GM21825 (cell line): ENCODE measurements around the gene SNF8.
A peak's percentile ranks its signal among the peaks of the same experiment; 100 is the strongest.

Source experiments
- ATAC-seq: cut with Tn5 transposase; IDR thresholded peaks from one replicate; pipeline ENCODE4 v1.9.1; 2021; ENCODE audit warnings: mild to moderate bottlenecking, moderate library complexity; ENCODE audit not compliant: unreplicated experiment

The SNF8 gene

DNA sequence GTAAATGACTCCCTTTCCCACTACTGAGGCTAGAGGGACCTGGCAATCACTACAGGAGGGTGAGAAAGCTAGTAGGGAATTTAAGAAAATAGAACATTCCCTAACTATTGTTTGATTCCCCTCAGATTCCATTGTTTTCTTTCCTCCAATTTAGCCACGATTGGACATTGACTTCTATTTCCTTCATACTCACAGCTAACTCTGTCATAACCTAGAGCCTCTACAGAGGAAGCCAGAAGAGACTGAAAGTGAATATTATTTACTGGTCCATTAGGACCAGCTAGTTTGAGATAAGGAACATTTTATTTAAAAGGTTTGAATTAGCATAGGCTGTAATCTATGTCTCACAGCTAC, 14.9 kb downstream of the SNF8 start:
- ATAC-seq: no peak

DNA sequence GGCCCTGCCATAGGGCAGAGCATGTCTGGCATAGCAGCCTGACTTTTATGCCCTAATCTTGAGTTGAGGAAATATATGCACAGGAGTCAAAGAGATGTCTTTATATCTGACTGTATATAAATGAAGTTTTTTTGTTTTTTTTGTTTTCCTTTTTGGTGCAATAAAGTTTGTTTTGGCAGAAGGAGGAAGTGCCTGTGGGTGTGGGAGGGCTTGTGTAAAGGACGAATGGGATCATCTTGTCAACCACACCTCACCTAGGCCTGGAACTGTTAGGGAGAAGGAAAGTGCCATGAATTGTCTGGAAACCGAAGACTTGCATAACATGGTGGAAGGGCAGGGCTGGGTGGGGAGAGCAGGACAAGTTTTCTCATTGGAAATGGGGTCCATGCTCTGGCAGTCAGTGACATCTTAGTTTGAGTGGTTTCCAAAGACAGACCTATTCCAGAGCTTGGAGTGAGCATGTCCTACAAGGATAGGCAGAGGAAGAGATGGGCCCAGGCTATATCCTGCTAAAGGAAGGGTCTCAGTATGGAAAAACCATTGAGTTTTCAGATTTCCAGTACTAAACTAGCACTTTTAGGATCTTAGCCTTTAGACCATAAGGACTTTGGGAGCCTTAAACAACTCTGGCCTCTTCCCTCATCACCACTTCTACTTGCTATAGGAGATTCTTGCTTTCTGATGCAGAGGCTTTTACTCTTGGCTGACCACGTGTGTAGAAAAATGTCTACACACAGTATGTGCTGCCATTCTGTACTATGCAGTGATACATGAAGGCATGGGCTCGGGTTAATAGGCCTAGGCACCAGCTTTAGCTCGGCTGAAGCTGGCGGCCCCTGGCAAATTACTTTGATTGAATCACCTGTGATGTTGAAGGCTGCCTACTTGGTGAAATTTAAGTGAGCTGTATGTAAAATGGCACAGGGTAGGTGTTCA, 15.5 kb downstream of the SNF8 start:
- no peak for ATAC-seq

DNA sequence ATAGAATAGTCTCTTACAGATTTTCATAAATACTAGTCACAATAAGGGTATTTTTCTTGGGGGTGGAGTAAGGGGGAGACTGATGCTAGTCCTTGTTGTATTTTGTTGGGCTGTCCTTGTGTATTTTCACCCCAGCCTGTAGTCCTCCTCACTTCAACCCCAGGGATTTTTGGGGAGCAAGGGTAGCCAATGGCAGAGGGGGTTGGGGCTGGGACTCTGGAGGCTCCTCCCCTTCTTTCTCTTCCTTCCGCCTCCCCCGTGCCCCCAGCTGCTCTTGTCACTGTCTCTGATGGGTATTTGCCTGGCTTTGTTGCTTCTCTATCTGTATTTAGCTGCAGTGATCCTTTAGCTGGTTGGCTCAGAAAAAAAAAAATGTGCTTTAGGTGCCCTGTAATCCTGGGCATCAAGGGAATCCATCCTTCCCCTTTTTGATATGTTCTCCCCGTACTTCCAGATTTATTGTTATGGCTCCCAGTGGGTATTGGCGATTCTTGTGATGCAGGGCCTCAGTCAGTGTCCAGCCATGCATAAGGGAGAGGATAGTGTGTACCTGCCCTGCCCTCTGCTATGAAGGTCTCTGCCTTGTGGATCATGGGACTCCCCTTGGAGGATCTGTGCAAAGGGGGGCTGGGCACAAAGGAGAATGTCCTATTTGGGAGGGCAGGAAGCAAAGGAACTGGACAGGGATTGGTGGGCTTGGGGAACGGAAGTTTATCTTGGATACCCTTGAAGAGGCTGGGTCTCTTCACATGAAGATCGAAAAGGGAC, 16.5 kb downstream of the SNF8 start:
- no peak for ATAC-seq

DNA sequence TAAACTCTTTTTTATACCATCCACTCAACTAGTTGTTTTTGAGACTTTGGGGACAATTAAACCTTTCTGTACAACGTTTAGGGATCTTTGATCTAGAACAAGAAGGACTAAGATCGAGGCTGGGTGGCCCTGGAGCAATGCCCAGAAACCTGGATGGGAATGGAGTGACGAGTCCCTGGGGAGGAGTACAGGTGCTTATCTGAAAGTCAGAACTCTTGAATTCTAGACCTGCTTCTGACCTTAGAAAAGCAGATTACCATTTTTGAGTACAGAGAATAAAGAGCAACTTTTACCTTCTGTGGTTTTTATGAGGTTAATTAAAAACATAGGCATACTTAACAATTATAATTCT, 18.7 kb downstream of the SNF8 start:
- no peak for ATAC-seq

DNA sequence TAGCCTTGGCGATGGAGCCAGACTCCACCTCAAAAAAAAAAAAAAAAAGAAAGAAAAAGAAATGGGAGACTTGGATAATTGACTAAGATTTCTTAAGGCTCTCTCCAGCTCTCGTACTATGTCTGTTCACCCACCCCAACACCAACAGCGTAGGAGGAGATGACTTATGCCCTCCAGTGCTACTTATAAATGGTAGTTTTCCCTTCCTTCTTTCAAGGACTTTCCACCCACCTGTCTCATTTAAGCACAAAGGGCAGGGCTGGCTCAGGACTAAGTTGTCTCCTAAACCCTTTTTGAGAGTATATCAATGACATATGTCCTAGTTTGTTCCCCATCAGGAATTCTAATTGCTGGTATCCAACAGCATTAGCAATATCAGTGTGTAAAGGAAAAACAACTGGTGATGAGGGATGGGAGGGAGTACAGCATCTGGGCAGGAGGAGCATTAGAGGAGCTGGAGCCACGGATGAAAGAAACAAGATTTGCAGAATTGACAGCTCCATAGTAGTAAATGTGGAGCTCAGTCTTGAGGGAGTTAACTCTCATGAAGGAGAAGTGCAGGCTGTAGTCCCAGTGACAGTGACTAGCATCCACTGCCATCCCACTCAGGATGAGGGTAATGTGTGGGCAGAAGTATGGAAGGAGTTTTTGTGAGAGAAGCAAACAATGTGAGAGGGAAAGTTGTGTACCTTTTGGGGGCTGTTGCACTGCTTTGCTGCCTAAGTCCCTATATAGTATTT, 19.2 kb downstream of the SNF8 start:
- ATAC-seq: no peak

DNA sequence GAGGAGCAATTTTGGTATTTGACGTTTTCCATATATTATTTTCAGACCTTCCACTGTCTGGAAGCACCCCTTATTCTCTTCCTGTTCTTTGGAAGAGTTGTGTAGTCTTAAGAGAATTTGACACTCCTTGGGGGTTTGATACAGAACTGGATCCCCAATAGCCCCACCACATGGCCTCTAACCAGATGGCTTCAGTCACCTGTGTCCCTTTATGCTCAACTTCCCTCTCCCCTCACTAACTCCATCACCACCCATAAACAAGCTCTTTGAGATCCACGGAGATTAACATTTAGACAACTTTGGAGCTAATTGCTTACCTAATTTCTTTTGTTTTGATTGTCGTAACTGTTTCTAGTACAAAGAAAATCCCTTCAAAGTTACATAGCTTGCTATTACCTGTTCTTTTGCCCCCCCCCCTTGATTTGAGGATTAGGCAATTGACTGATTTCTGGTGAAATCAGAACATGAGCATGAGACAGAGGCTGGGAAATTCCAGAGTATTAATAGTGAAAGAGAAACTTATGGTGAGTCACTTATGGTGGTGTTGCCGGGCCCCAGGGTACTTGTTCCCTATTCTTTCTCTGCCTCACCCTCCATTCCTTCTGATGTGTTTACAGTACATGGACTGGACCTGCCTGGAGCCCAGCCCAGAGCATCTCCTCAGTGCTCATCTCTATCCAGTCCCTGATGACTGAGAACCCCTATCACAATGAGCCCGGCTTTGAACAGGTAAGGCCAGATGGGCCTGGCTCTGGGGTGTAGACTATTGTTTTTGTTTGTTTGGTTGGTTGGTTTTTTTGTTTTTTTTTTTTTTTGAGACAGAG, 29.0 kb downstream of the SNF8 start:
- peak; percentile 65 for ATAC-seq

DNA sequence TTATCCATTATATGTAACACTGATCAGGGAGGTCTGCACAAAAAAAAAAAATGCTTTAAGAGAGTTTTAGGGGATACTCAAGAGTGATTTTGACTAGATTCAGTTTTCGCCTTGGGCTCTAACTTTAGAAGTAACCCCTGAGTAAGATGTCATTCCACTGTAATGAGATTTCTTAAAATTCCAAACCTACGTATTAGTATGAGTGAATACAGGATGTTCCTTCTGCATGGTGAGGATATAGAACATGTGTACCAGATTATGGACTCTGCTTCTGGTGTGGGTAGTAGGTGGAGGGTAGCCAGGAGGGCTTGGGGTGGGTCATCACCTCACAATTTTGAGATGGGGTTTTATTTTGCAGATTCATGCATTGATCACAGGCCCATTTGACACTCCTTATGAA, 32.2 kb downstream of the SNF8 start:
- no peak for ATAC-seq

DNA sequence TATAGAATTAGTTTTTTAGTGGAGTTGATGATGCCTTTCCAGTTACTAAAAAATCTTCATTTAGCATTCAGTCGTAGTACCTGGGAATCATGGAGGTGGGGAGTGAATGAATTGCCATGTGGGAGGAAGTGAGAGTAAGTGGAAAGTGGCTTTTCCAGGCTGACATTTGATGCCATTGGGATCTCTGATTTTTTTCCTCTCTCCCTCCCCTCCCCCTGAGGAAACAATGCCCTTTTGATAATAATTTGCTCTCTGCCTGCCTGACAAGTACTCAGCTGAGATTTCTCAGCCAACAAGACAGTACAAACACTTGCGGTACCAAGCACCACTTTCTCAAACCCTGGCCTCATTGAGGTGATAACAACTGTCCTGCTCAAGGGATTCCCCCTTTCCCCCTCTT, 34.3 kb downstream of the SNF8 start:
- ATAC-seq: no peak

DNA sequence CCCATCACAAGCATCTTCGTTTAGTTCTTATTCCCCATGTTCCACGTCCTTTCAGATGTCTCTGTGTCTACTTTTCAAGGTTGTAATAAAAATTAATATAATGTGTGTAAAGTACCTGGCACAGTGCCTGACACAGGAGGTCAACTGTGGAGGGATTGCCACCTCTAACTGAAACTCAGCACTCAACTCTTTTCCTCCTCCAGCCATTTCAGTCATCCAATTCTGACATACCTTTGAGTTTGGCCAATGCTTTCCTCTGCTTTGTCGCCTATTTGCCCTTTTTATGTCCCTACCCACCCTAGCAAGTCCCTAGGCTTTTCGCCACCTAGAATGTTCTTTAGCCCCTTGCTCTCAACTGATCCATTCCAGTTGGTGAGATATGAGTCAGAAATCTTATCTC, 34.9 kb downstream of the SNF8 start:
- no peak for ATAC-seq

DNA sequence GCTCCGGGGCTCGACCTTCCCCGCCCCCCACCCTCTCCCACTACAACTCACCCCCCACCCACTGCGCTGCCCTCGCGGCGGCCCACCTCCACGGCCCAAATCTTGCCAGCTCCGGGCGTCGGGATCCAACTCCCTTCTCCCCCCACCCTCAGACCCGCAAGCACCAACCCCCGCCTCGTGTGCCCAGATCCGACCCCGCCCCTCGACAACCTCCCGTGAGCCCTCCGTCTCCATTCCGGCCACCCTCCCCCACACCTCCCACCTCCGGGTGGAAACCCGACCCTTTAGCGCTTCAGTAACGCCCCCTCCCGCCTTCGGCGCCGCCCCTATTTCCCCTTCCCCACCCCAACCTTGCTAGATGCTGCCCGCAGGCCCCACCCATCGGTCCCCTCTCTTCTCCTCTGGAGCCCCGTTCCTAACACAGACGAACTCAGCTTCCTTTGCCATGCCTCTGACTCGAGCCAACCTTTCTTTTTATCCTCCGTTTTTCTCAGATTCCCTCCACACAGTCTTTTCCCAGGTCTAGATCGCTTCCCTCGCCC, 35.7 kb downstream of the SNF8 start:
- peak; percentile 45 for ATAC-seq

DNA sequence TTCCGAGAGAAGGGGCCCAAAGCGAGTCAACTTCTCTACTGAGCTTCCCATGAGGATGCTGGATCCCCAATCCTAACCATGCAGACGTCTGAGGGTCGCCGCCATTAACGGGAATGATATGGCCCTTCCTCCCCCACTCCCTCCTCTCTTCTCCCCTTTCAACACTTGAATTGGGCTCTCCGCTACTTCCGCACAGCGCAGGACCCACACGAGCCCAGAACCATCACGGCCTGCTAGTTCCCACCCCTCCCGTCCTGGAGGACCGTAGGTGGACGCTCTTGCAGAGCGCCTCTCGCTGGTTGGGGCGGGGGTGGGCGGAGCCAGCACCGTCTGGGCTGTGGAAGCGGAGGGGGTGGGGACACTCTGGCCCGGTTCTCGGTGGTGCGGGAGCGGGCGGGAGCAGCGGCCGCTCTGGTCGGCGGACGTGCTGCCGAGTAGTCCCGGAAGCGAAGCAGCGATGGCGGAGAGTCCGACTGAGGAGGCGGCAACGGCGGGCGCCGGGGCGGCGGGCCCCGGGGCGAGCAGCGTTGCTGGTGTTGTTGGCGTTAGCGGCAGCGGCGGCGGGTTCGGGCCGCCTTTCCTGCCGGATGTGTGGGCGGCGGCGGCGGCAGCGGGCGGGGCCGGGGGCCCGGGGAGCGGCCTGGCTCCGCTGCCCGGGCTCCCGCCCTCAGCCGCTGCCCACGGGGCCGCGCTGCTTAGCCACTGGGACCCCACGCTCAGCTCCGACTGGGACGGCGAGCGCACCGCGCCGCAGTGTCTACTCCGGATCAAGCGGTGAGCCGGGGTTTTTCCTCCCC, 36.4 kb downstream of the SNF8 start, which contains the start of gene UBE2Z:
Gene UBE2Z, plus strand, starts transcription at position 361 of the 797 bp plus-strand sequence. Its CDS starts 97 bp downstream, at position 458.
- ATAC-seq: peak; percentile 74

DNA sequence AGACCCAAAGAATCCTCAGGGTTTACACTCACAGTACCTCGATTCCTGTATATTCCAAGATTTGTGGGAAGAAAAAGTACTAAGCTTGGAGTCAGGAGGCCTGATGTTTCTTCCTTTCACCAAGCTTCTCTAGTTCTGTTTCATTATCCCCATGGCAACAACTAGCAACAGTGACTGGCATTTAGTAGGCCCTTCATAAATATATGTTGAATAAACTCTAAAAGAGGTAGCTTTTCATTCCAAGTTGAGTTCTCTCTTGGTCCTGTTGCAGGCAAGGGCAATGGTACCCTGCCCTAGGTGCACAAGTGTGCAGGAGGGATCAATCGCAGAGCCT, 37.0 kb downstream of the SNF8 start:
- ATAC-seq: no peak

DNA sequence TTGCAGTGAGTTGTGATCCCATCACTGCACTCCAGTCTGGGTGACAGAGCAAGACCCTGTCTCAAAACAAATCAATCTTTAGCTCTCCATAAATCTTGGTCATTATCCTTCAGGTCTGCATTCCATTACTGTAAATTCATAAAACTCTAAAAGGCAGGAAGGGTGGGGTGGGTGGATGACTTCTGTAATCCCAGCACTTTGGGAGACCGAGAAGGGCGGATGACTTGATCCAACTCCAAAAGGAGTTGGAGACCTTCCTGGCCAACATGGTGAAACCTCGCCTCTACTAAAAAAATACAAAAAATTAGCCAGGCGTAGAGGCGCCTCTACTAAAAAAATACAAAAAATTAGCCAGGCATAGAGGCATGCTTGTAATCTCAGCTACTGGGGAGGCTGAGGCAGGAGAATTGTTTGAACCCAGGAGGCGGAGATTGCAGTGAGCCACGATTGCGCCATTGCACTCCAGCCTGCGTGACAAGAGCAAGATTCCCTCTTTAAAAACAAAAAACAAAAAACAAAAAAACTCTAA, 38.6 kb downstream of the SNF8 start:
- ATAC-seq: no peak

DNA sequence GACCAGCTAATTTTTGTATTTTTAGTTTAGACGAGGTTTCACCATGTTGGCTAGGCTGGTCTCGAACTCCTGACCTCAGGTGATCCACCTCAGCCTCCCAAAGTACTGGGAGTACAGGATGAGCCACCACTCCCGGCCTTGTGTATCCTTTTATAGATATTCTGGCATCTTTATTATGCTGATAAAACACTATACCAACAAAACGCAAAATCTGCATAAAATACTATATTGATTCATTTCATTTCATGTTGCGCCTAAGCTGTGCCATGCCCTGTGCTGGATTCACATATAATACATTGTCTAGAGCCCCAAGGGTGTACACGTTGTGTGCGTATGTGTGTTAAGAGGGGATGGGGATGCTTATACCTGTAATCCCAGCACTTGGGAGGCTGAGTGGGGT, 40.2 kb downstream of the SNF8 start:
- no peak for ATAC-seq

DNA sequence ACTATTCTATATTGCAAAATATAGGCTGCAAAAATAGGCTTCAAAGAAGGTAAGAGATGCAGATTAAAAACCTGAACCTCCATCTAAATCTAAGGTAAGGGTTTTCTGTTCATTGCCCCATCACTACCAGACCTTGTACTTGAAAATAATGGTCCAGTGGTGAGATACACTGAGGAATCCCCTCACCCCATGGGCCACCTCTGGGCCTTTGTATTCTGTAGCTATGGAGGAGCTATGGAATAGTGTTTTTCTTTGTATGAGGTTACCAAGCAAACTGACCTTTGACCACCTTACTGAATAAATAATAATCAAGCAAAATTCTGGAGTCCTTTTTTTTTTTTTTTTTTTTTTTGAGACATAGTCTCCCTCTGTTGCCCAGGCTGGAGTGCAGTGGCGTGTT, 41.2 kb downstream of the SNF8 start:
- no peak for ATAC-seq

DNA sequence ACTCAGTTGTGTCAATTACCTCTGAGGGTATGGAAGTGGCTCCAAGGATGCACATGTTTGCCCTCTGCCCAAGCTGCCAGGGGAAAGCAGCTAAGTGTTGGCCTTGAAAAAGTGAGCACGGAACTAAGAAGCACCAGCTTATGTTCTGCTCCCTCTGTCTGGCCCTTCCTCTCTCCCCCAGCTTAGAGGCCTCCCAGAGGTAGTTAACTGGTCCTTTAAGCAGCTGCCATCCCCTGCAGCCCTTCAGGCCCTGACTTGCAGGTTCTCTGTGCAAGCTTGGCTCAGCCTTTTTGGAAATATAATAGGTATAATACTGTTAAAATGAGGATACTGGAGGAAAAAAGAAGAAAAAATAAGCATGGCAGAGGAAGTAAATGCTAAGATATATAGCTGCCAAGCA, 43.4 kb downstream of the SNF8 start:
- ATAC-seq: no peak

DNA sequence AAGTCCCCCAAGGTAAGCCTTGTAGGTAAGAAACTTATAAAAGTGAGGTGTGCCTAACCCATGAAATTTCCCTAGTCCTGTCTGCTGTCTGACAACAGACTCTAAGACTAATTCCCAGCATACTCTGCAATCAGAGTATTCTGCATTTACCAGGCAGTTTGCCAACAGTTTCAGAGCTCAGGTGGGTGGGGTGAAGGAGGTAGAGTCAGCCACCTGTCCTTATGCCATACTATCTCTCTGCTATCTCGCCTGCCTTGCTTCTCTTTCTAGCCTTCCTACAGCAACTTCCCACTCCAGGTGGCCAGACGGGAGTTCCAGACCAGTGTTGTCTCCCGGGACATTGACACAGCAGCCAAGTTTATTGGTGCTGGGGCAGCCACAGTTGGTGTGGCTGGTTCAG, 49.8 kb downstream of the SNF8 start:
- ATAC-seq: no peak

DNA sequence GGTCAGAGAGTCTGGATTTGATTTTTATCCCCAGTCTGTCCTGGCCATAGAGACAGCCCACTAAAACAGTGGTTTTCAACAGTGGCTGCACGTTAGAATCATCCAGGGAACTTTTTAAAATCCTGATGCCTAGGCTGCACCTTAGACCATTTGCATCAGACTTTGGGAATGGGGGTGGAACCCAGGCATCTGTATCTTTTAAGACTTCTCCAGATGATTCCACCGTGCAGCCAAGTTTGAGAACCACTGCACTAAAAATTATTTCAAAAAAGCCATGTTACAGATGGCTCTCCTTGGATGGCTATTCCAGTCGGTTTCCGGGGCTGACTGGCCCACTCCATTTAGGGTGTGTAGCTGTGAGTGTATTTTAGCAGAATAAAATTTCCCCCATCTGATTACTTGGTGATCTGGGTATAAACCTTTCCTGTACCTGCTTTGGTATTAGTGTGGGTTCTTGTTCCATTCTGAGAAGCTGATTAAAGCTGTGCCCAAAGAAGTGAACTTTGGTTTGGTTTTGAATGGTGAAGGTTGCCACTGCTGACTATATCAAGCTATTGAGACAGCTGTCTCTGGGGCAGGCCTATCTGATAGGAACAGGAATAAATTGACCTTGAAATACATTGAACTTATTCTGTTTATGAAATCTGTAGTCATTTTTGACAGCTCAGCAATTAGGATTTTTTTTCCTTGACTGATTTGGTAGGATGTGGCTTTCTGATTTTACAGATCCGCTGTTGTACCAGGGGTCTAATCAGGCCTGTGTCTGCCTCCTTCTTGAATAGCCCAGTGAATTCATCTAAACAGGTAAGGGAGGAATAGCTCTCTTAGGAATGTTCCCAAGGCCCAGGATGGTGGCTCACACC, 50.8 kb downstream of the SNF8 start:
- no peak for ATAC-seq
